Transverse colon (tissue), 4 donors: ENCODE data around the gene ABHD15.

ENCODE experiments used
- EP300 ChIP-seq: sonication (generic); formaldehyde crosslinking; IDR thresholded peaks from one replicate; pipeline ENCODE4 v1.6.1; 2017; ENCODE audit warnings: antibody characterized with exemption, low read depth
- POLR2A ChIP-seq: fragments of 450-650 bp; IDR thresholded peaks from one replicate; pipeline ENCODE4 v1.6.1; 2016; ENCODE audit warnings: antibody characterized with exemption, mild to moderate bottlenecking, moderate library complexity
- POLR2AphosphoS5 ChIP-seq, 3 donors: sonication (generic); formaldehyde crosslinking; IDR thresholded peaks; one replicate each; pipeline ENCODE4 v1.6.1; 2016; ENCODE audit warnings: antibody characterized with exemption in 3 of 3
- TF ChIP-seq, protein P1 (sequence below), 5 experiments: fragments of 200-600 bp in 3 of 5; fragments of 450-650 bp in 2 of 5; sonication (generic) in 3 of 5; IDR thresholded peaks; 1 replicate in 2 of 5; 2 replicates in 3 of 5; pipeline ENCODE4 v1.5.1; 2016 to 2017; ENCODE audit warnings: antibody characterized with exemption in 5 of 5, inconsistent platforms in 3 of 5, mild to moderate bottlenecking in 2 of 5, moderate library complexity in 1 of 5

DNA sequence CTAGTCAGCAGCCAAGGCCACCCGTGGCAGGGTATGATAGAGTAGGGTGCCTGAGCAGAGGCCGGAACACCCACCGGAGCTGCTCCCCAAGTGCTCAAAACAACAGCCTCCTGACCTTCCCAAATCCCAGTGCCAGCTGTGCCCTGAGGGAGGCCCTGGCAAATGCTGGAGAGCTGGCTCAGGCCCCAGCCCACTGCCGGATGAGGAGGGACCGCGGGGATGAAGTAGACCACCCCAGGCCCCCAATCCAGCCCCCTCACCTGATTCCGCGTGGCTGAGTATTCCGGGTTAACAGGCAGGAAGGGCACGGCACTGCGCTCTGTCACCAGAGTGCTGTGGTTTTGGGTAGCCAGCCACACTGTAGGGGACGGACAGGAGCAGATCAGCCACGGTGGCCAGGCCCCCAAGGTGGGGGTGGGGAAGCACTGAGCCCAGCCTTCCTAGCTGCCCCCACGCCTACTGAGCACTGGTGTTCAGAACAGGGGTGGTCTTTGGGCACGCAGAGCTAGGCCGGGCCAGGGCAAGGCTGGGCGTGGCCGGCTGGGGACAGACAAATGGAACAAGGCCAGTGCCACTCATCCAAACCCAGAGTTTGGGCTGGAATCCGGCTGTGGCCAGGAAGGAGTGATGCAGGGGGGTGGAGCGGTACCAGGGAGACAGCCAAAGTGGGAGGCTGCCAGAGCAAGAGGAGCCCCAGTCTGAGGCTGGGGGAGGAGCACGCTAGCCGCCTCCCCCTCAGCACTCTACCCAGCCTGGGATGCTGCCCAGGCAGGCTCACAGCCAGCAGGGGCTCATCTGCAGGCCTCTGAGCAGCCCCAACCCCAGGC lies 10.8 kb upstream of the ABHD15 start:
- TF ChIP-seq, protein P1, sequence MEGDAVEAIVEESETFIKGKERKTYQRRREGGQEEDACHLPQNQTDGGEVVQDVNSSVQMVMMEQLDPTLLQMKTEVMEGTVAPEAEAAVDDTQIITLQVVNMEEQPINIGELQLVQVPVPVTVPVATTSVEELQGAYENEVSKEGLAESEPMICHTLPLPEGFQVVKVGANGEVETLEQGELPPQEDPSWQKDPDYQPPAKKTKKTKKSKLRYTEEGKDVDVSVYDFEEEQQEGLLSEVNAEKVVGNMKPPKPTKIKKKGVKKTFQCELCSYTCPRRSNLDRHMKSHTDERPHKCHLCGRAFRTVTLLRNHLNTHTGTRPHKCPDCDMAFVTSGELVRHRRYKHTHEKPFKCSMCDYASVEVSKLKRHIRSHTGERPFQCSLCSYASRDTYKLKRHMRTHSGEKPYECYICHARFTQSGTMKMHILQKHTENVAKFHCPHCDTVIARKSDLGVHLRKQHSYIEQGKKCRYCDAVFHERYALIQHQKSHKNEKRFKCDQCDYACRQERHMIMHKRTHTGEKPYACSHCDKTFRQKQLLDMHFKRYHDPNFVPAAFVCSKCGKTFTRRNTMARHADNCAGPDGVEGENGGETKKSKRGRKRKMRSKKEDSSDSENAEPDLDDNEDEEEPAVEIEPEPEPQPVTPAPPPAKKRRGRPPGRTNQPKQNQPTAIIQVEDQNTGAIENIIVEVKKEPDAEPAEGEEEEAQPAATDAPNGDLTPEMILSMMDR (IDR thresholded peaks at IDR 0.05), result no peak
- TF ChIP-seq EP300 (no peak), POLR2AphosphoS5 (IDR thresholded peaks at IDR 0.05) (no peak), POLR2A (no peak)
